H9 (cell line): ENCODE measurements around the gene ZNF341. TPM values are rescaled to one million over a fixed set of nuclear protein-coding genes. Genes with fewer than 3 reads are reported as not detected.

Experiments
- DNase-seq: peaks from one replicate; pipeline ENCODE4 v3.0.0-alpha.2; 2017
- H2AFZ ChIP-seq: one replicate; pipeline ENCODE4 v1.6.1; 2013; ENCODE audit warnings: mild to moderate bottlenecking, low read length, control low read depth, moderate library complexity
- H2AK5ac ChIP-seq: 2 replicates; pipeline ENCODE4 v1.6.1; 2013; ENCODE audit warnings: low read length, control low read depth, mixed read lengths; ENCODE audit not compliant: insufficient read length
- H2BK120ac ChIP-seq: one replicate; pipeline ENCODE4 v1.6.1; 2013; ENCODE audit warnings: low read depth, mild to moderate bottlenecking, low read length, control low read depth, inconsistent platforms; ENCODE audit not compliant: poor library complexity, severe bottlenecking
- H2BK12ac ChIP-seq: 2 replicates; pipeline ENCODE4 v1.6.1; 2013; ENCODE audit warnings: low read length, control low read depth, mixed read lengths, low read depth; ENCODE audit not compliant: insufficient read length
- H2BK15ac ChIP-seq: 2 replicates; pipeline ENCODE4 v1.6.1; 2013; ENCODE audit warnings: low read depth, low read length, control low read depth
- H2BK20ac ChIP-seq: one replicate; pipeline ENCODE4 v1.6.1; 2013; ENCODE audit warnings: low read depth, mild to moderate bottlenecking, low read length, control low read depth, inconsistent platforms; ENCODE audit not compliant: poor library complexity, severe bottlenecking
- H2BK5ac ChIP-seq: 2 replicates; pipeline ENCODE4 v1.6.1; 2013; ENCODE audit warnings: low read length, control low read depth, mixed read lengths; ENCODE audit not compliant: insufficient read length
- H3K14ac ChIP-seq: 2 replicates; pipeline ENCODE4 v1.6.1; 2013; ENCODE audit warnings: low read length, control low read depth; ENCODE audit not compliant: insufficient read depth
- H3K18ac ChIP-seq: 2 replicates; pipeline ENCODE4 v1.6.1; 2013; ENCODE audit warnings: low read depth, mild to moderate bottlenecking, mixed read lengths, low read length, control low read depth; ENCODE audit not compliant: insufficient read length
- H3K23ac ChIP-seq: 2 replicates; pipeline ENCODE4 v1.6.1; 2013; ENCODE audit warnings: low read length, control low read depth, mixed read lengths, low read depth; ENCODE audit not compliant: insufficient read length
- H3K23me2 ChIP-seq: 2 replicates; pipeline ENCODE4 v1.6.1; 2013; ENCODE audit warnings: low read depth, mild to moderate bottlenecking, mixed read lengths, low read length, control low read depth; ENCODE audit not compliant: insufficient read length, poor library complexity, severe bottlenecking
- H3K27ac ChIP-seq: 2 replicates; pipeline ENCODE4 v1.5.1; 2013; ENCODE audit warnings: low read length, control low read depth, mixed read lengths, low read depth; ENCODE audit not compliant: insufficient read length
- H3K27me3 ChIP-seq: 2 replicates; pipeline ENCODE4 v1.6.1; 2013; ENCODE audit warnings: low read length, control low read depth, inconsistent platforms; ENCODE audit not compliant: insufficient read depth
- H3K4ac ChIP-seq: 2 replicates; pipeline ENCODE4 v1.6.1; 2013; ENCODE audit warnings: low read depth, mild to moderate bottlenecking, control low read depth, inconsistent platforms, low read length, moderate library complexity
- H3K4me1 ChIP-seq: 2 replicates; pipeline ENCODE4 v1.6.1; 2013; ENCODE audit warnings: low read length, control low read depth, inconsistent platforms; ENCODE audit not compliant: insufficient read depth
- H3K4me2 ChIP-seq: 2 replicates; pipeline ENCODE4 v1.6.1; 2013; ENCODE audit warnings: low read length, control low read depth, mixed read lengths; ENCODE audit not compliant: insufficient read length, insufficient read depth
- H3K56ac ChIP-seq: 2 replicates; pipeline ENCODE4 v1.6.1; 2013; ENCODE audit warnings: low read depth, mild to moderate bottlenecking, mixed read lengths, low read length, control low read depth; ENCODE audit not compliant: insufficient read length
- H3K79me1 ChIP-seq: 2 replicates; pipeline ENCODE4 v1.6.1; 2013; ENCODE audit warnings: low read depth, mild to moderate bottlenecking, moderate library complexity, low read length, control low read depth, inconsistent platforms; ENCODE audit not compliant: insufficient read depth, poor library complexity, severe bottlenecking
- H3K79me2 ChIP-seq: 2 replicates; pipeline ENCODE4 v1.6.1; 2013; ENCODE audit warnings: low read length, control low read depth, inconsistent platforms; ENCODE audit not compliant: insufficient read depth
- H3K9ac ChIP-seq: 2 replicates; pipeline ENCODE4 v1.6.1; 2013; ENCODE audit warnings: low read length, control low read depth, mixed read lengths; ENCODE audit not compliant: insufficient read length; ENCODE audit errors: extremely low read depth
- H3K9me3 ChIP-seq: one replicate; pipeline ENCODE4 v1.6.1; 2013; ENCODE audit warnings: low read depth, low read length, inconsistent platforms; ENCODE audit not compliant: control insufficient read depth
- H3T11ph ChIP-seq: one replicate; pipeline ENCODE4 v1.6.1; 2013; ENCODE audit warnings: mild to moderate bottlenecking, low read length, control low read depth, inconsistent platforms
- H4K20me1 ChIP-seq: one replicate; pipeline ENCODE4 v1.6.1; 2013; ENCODE audit not compliant: control insufficient read depth, insufficient read length, insufficient read depth
- H4K5ac ChIP-seq: 2 replicates; pipeline ENCODE4 v1.6.1; 2013; ENCODE audit warnings: low read depth, mild to moderate bottlenecking, mixed read lengths, low read length, control low read depth; ENCODE audit not compliant: insufficient read length
- H4K8ac ChIP-seq: replicated peaks from 2 replicates; pipeline ENCODE4 v1.6.1; 2013; ENCODE audit warnings: low read length, control low read depth, mixed read lengths, low read depth; ENCODE audit not compliant: insufficient read length
- H4K91ac ChIP-seq: 2 replicates; pipeline ENCODE4 v1.6.1; 2013; ENCODE audit warnings: low read depth, mild to moderate bottlenecking, moderate library complexity, mixed read lengths, low read length, control low read depth; ENCODE audit not compliant: insufficient read length
- H3K27ac Mint-ChIP-seq, 3 experiments: 2 replicates in 2 of 3; 3 replicates in 1 of 3; pipeline ENCODE4 v1.8.0; 2020 to 2021; ENCODE audit warnings: mixed read lengths in 3 of 3, mild to moderate bottlenecking in 1 of 3, moderate library complexity in 1 of 3
- H3K27me3 Mint-ChIP-seq: 2 replicates; pipeline ENCODE4 v1.8.0; 2021; ENCODE audit warnings: low read depth, mild to moderate bottlenecking, moderate library complexity, mixed read lengths
- H3K36me3 Mint-ChIP-seq, 3 experiments: 2 replicates in 2 of 3; 3 replicates in 1 of 3; pipeline ENCODE4 v1.8.0; 2020 to 2021; ENCODE audit warnings: low read depth in 3 of 3, mixed read lengths in 3 of 3; ENCODE audit not compliant: insufficient read depth in 1 of 3
- H3K4me1 Mint-ChIP-seq, 2 experiments: 2 replicates each; pipeline ENCODE4 v1.8.0; 2020; ENCODE audit warnings: mixed read lengths in 2 of 2
- H3K4me3 Mint-ChIP-seq, 2 experiments: 2 replicates in 1 of 2; 3 replicates in 1 of 2; pipeline ENCODE4 v1.8.0; 2020 to 2021; ENCODE audit warnings: mild to moderate bottlenecking in 2 of 2, mixed read lengths in 2 of 2, moderate library complexity in 1 of 2
- H3K9me3 Mint-ChIP-seq, 2 experiments: 2 replicates in 1 of 2; 3 replicates in 1 of 2; pipeline ENCODE4 v1.8.0; 2020; ENCODE audit warnings: mild to moderate bottlenecking in 2 of 2, mixed read lengths in 2 of 2, moderate library complexity in 1 of 2
- CTCF ChIP-seq: fragments of 200-600 bp; sonication (generic); conservative IDR thresholded peaks from 3 replicates; pipeline ENCODE4 v1.8.0; 2021; ENCODE audit warnings: antibody characterized with exemption, mild to moderate bottlenecking
- WGBS: extraction: QIAGEN DNeasy Blood & Tissue Kit; methylation state at CpG from one replicate; pipeline ENCODE4 v1.1.7; 2013; ENCODE audit warnings: missing lambda C conversion rate, low lambda C conversion rate, mixed read lengths; ENCODE audit not compliant: insufficient read length; ENCODE audit errors: extremely low coverage; 5-methylcytosine and 5-hydroxymethylcytosine counted together
- total RNA-seq: library from RNA; stranded (reverse); gene quantifications from 2 replicates; pipeline ENCODE4 v1.2.1, GENCODE V29; 2021

ZNF341 gene
- total RNA-seq, 1 experiment from 2014 or later = 5.2 TPM

GRCh38 chr20:33796263-33796906, 64.6 kb downstream of the ZNF341 start:
- H2BK15ac ChIP-seq = no peak overlapping the region
- H2BK5ac ChIP-seq = no peak overlapping the region
- H3K9ac ChIP-seq = no peak overlapping the region
- H3T11ph ChIP-seq = no peak overlapping the region
- no peaks in the 10 kb centered on the region for H3K79me1 ChIP-seq
- H4K5ac ChIP-seq = no peak overlapping the region
- Mint-ChIP-seq H3K4me1 (peaks cover 13% of the 10 kb centered on the region in 2 experiments), H3K27me3 (no peaks in the 10 kb centered on the region), H3K27ac (no peak overlapping the region), H3K9me3 (no peaks in the 10 kb centered on the region; a peak in 2 of 5 replicates), H3K4me3 (no peak overlapping the region), H3K36me3 (peaks cover 0 to 2% (median 0%) of the 10 kb centered on the region in 3 experiments; a peak in 1 of 7 replicates)
- H2BK12ac ChIP-seq = no peak overlapping the region
- H3K4me2 ChIP-seq = no peak overlapping the region
- no peaks in the 10 kb centered on the region for H3K23me2 ChIP-seq
- H2AK5ac ChIP-seq = no peak overlapping the region
- no peaks in the 10 kb centered on the region for H3K79me2 ChIP-seq
- DNase-seq = no peak
- no peak overlapping the region for H2BK120ac ChIP-seq
- no peak overlapping the region for H3K56ac ChIP-seq
- no peak overlapping the region for H4K91ac ChIP-seq
- no CpG with 5 or more reads among the region's 9 CpGs for WGBS
- no peak overlapping the region for H3K4ac ChIP-seq
- no peaks in the 10 kb centered on the region for H3K9me3 ChIP-seq
- H3K27me3 ChIP-seq = no peaks in the 10 kb centered on the region
- no peak overlapping the region for H3K27ac ChIP-seq
- H3K23ac ChIP-seq = no peak overlapping the region
- H3K18ac ChIP-seq = no peak overlapping the region
- no peaks in the 10 kb centered on the region for H3K4me1 ChIP-seq
- no peak overlapping the region; the same call in 1 of the 2 replicates for H3K14ac ChIP-seq
- no peak overlapping the region for H2AFZ ChIP-seq
- no peak overlapping the region for H4K8ac ChIP-seq
- no peak for TF ChIP-seq CTCF
- H4K20me1 ChIP-seq = no peaks in the 10 kb centered on the region
- no peak overlapping the region for H2BK20ac ChIP-seq
